GM19452 (cell line): Measurements from ENCODE around the gene AQP1.

Experiments used
- ATAC-seq: cut with Tn5 transposase; IDR thresholded peaks from one replicate; pipeline ENCODE4 v1.9.1; 2021; ENCODE audit not compliant: unreplicated experiment

Gene AQP1

GRCh38 chr7:30933124-30933974 lies 21.7 kb downstream of the AQP1 start:
- ATAC-seq, result no peak

DNA sequence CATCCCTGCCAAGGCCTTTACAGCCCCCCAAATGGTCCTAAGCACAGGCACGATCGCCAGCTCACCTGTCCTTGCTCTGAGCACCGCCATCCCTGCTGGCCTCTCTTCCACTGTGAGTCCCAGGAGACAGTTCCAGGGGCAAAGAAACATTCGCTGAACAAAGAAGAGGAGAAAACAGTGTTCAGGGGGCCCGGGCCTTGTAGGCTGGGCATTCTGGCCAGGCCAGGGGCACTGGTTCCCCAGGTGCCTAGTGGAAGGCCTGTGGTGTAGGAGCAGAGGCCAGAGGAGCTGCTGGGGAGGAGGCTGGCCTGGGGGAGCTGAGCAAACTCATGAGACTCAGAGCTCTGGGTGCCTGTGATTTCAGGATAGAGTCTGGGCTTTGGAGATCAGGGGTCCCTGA lies 22.6 kb downstream of the AQP1 start:
- ATAC-seq, result no peak

DNA sequence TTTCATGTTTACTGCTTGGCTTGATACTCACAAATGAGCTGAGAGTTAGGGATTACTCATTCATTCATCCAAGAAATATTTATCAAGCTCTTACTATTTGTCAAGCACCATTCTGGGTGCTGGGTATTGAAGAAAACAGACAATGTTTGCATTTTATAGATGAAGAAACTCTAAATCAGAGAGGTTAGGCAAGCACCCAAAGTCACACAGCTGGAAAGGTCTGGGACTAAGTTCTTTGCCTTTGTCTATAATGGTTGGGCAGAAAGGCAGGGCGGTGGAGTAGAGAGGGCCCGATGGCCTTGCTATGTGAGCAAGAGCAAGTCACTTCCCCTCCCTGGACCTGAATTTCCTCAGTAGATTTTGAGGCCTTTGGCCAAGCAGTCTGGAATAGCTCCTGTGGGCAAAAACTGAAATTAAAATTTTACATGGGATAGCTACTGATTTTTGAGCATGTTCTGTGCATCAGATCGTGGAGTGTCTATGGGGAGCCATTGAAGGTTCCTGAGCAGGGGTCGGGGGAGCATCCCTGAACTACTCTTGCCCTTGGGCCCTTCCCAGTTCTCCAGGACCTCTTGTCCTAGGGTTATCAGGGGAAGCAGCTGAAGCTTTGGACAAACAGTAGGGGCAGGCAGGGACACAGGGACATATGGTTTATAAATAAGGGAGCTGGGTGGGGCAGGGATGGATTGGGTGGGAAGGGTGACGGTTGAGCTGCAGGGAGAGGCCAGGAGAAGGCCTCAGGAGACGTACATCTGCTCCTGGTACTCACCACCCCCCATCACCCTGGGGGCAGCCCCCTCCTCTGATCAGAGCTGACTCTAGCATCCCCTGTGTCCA lies 23.3 kb downstream of the AQP1 start:
- no peak for ATAC-seq

DNA sequence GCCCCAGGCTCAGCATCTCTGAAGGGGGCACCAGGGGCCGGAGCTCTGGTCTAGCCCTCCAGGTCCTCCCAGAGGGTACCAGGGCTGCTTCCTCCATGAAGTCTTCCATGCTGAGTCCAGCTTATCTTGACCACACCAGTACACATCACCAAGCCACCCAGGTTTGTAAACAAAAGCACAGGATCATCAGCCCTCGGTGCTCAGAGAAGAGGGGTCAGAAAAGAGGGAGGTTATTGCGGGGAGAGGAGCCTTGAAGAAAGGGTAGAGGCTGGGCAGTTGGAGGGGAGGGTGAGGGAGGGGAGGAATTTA lies 23.9 kb downstream of the AQP1 start:
- ATAC-seq, result no peak

DNA sequence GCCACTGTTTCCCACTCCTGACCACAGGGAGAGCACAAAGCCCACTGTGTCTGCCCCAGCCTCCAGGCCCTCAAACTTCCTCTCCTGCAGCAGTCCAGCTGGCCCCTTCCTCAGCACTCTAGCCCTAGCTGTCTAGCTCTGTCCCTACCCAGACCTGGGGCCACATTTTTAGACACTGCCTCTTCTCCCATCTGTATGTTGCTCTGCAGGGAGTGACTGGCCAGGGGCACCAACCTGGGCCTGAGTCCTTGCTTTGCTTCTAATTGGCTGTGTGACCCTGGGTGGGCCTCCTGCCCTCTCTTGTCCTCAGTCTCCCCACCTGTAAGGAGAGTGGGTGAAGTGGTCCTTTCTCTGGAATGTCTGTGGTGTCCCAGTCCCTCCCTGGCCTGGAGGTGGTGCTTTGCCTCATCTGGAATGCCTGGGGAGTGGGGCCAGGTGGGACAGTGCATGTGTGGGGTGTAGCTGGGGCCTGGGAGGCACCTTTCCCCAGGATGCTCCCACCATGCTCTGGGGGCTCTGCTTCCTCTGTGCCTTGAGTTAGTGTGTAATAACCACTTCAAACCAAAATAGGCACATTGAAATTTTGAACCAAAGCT lies 25.1 kb downstream of the AQP1 start:
- ATAC-seq, result no peak

DNA sequence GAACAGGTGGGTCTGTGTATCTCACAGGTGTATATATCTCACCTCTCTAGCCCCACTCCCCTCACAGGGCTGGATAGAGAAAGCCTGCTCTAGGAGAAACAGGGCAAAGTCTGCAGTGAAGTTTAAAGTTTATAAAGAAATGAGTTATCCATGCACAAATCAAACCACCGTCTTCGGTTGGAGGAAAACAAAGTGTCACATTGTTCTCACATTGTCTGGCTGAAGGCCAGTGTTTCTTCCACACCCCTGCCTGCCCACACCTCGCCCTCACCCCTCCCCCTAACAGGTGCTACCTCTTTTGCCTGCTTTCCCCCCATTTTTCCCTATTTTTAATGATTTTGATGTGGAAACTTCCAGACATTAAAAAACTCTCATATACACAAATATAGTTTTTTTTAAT lies 25.8 kb downstream of the AQP1 start:
- no peak for ATAC-seq

- ATAC-seq, result peak; percentile 74
Measured at GRCh38 chr7:30938435-30939316, 27.0 kb downstream of the AQP1 start.

- ATAC-seq, result no peak
Measured at GRCh38 chr7:30941582-30942323, 30.1 kb downstream of the AQP1 start.

DNA sequence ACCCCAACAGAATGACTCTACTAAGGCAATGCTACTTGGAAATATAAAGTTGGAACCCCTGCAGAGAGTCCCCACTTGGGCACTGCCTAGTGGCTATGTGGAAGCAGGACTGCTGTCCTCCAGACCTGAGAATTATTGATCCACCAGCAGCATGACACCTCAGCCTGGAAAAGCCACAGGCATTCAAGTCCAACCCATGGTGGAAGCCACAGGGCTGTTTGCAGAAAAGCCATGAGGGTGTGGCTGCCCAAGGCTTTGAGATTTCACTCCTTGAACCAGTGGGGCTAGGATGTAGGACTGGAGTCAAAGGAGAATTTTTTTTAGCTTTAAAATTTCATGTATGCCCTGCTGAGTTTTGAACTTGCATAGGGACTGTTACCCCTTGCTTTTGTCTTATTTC lies 38.5 kb downstream of the AQP1 start:
- ATAC-seq, result no peak

DNA sequence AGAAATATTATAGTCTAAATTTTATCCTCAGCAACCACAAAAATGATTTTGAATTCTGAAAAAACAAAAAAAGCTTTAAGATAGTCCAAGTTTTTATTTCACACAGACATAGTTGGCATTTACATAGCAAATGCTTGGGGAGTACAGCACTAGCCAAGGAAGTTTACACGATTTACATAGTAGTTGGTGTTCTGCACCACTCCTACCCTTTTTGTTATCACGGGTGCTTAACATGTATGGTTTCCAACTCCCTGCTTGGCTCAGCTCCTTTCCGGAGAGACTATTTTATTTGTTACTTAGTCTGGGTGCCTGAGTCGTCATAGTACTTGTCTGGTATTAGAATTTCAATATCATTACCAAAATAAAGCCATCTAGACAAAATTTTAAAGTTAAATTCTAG lies 43.3 kb downstream of the AQP1 start:
- no peak for ATAC-seq

DNA sequence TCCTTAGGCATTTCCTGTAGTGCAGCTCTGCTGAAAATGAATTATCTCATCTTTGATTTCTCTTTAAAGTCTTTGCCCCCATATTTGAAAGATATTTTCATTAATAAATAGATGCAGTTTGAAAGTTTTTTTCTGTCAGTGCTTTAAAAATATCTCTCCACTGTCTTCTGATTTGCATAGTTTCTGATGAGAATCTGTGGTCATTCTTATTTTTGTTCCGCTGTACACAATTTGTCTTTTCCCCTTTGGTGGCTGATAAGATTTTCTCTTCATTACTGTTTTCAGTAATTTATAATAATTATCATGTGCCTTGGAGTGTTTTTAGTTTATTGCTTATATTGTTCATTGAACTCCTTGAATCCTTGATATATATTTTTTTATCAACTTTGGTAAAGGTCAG lies 45.1 kb downstream of the AQP1 start:
- no peak for ATAC-seq

- ATAC-seq, result no peak
Measured at GRCh38 chr7:30963842-30964241, 52.2 kb downstream of the AQP1 start, which contains the start of gene GHRHR. TSS of gene GHRHR (plus strand) at chr7:30963953. CDS start at chr7:30964069, 116 bp downstream.

GRCh38 chr7:30965372-30965771 lies 53.7 kb downstream of the AQP1 start:
- ATAC-seq, result no peak

DNA sequence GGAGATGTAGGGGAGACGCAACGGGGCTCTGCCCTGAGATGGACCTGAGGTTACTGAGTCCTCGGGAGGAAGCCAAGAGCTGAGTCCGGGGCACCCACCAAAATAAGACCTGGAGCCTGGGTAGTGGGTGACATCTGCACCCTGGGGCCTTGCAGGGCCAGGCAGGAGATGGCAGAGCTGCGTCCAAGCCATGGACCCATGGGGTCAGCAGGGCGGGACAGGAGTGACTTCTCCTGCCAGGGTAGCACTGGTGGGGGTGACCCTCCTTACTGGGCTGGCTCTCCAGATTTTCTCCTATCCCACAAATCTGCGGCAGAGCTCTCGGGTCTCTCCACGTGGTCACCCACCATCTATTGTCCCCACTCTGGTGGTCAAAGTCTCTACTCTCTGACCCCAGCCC lies 54.2 kb downstream of the AQP1 start:
- no peak for ATAC-seq

- no peak for ATAC-seq
Measured at GRCh38 chr7:30968294-30968693, 56.6 kb downstream of the AQP1 start.

- no peak for ATAC-seq
Measured at GRCh38 chr7:30968747-30969603, 57.3 kb downstream of the AQP1 start.

GRCh38 chr7:30969604-30969970 lies 57.9 kb downstream of the AQP1 start:
- ATAC-seq, result no peak

- ATAC-seq, result no peak
Measured at GRCh38 chr7:30970074-30970473, 58.4 kb downstream of the AQP1 start.

- ATAC-seq, result no peak
Measured at GRCh38 chr7:30970594-30971094, 59.0 kb downstream of the AQP1 start.
